Thymus (tissue), 11 donors: ENCODE results near the gene MRGPRD. TPM values are rescaled to one million over a fixed set of nuclear protein-coding genes. Genes with fewer than 3 reads are reported as not detected.

Source experiments
- DNase-seq, 9 donors: peaks; one replicate each; pipeline ENCODE4 v3.0.0-alpha.2; 2013; ENCODE audit warnings: low spot score in 9 of 9, low read depth in 6 of 9, missing footprints in 1 of 9
- H3K27ac ChIP-seq, 2 donors: one replicate each; pipeline ENCODE4 v1.5.1; 2013; ENCODE audit warnings: control low read depth in 1 of 2, low read depth in 1 of 2, low read length in 1 of 2, mild to moderate bottlenecking in 1 of 2, moderate library complexity in 1 of 2
- H3K27me3 ChIP-seq, 2 donors: one replicate each; pipeline ENCODE4 v1.5.1; 2013; ENCODE audit warnings: low read length in 1 of 2; ENCODE audit not compliant: control insufficient read depth in 2 of 2, insufficient read depth in 1 of 2
- H3K36me3 ChIP-seq, 2 donors: one replicate each; pipeline ENCODE4 v1.5.1; 2013; ENCODE audit warnings: low read length in 1 of 2, mild to moderate bottlenecking in 1 of 2, moderate library complexity in 1 of 2; ENCODE audit not compliant: control insufficient read depth in 2 of 2, insufficient read depth in 2 of 2
- H3K4me1 ChIP-seq, 2 donors: one replicate each; pipeline ENCODE4 v1.5.1; 2013; ENCODE audit warnings: low read length in 2 of 2; ENCODE audit not compliant: control insufficient read depth in 2 of 2, insufficient read depth in 2 of 2
- H3K4me3 ChIP-seq, 2 donors: one replicate each; pipeline ENCODE4 v1.5.1; 2013; ENCODE audit warnings: low read length in 2 of 2, control low read depth in 1 of 2, mild to moderate bottlenecking in 1 of 2
- H3K9me3 ChIP-seq, 2 donors: one replicate each; pipeline ENCODE4 v1.5.1; 2013; ENCODE audit warnings: low read length in 1 of 2, mild to moderate bottlenecking in 1 of 2; ENCODE audit not compliant: control insufficient read depth in 2 of 2, insufficient read depth in 1 of 2
- WGBS: extraction: QIAGEN DNeasy Blood & Tissue Kit; methylation state at CpG from one replicate; pipeline ENCODE4 v1.1.7; 2013; 5-methylcytosine and 5-hydroxymethylcytosine counted together
- polyA plus RNA-seq: library from polyadenylated mRNA; stranded (reverse); fragments of 200-250 nt; gene quantifications from one replicate; pipeline ENCODE4 v1.2.3, GENCODE V29; 2013
- total RNA-seq: library from RNA; stranded (reverse); fragments of 120-200 nt; gene quantifications from one replicate; pipeline ENCODE4 v1.2.4, GENCODE V29; 2013
- donor health status: healthy.

MRGPRD gene
- total and polyA plus RNA-seq, 2 donors = 0.05 TPM; not detected in 1

GRCh38 chr11:68933605-68934320 is 47.0 kb downstream of the MRGPRD start:
- Histone ChIP-seq H3K9me3 (no peaks in the 10 kb centered on the region), H3K27me3 (no peaks in the 10 kb centered on the region), H3K4me1 (no peaks in the 10 kb centered on the region), H3K36me3 (peaks cover 69 to 75% of the 10 kb centered on the region in 2 donors), H3K4me3 (no peak overlapping the region), H3K27ac (no peak overlapping the region)
- no peak for DNase-seq
- 98% methylated on average over 17 of the region's 17 CpGs for WGBS

- 98% methylated on average over 24 of the region's 24 CpGs for WGBS
- H3K4me3 ChIP-seq = no peak overlapping the region
- H3K27ac ChIP-seq = no peak overlapping the region
- no peak for DNase-seq
- no peaks in the 10 kb centered on the region for H3K4me1 ChIP-seq
- H3K36me3 ChIP-seq = peaks cover 69% of the 10 kb centered on the region in 2 donors
- H3K27me3 ChIP-seq = no peaks in the 10 kb centered on the region
- no peaks in the 10 kb centered on the region for H3K9me3 ChIP-seq
Measured at GRCh38 chr11:68932933-68933577, 47.7 kb downstream of the MRGPRD start.

GRCh38 chr11:68932358-68932757 is 48.4 kb downstream of the MRGPRD start:
- H3K27me3 ChIP-seq = no peaks in the 10 kb centered on the region
- H3K36me3 ChIP-seq = peaks cover 67 to 68% of the 10 kb centered on the region in 2 donors
- 98% methylated on average over 7 of the region's 7 CpGs for WGBS
- no peaks in the 10 kb centered on the region for H3K9me3 ChIP-seq
- no peaks in the 10 kb centered on the region for H3K4me1 ChIP-seq
- DNase-seq = no peak
- H3K4me3 ChIP-seq = no peak overlapping the region
- H3K27ac ChIP-seq = no peak overlapping the region

GRCh38 chr11:68931911-68932310 is 48.9 kb downstream of the MRGPRD start:
- WGBS = 95% methylated on average over 17 of the region's 17 CpGs
- H3K27me3 ChIP-seq = no peaks in the 10 kb centered on the region
- no peaks in the 10 kb centered on the region for H3K9me3 ChIP-seq
- no peak overlapping the region for H3K27ac ChIP-seq
- no peak overlapping the region for H3K4me3 ChIP-seq
- no peak for DNase-seq
- H3K4me1 ChIP-seq = no peaks in the 10 kb centered on the region
- peaks cover 66 to 68% of the 10 kb centered on the region in 2 donors for H3K36me3 ChIP-seq

GRCh38 chr11:68930991-68931855 is 49.6 kb downstream of the MRGPRD start:
- no peak overlapping the region for H3K4me3 ChIP-seq
- peaks cover 63 to 65% of the 10 kb centered on the region in 2 donors for H3K36me3 ChIP-seq
- 96% methylated on average over 21 of the region's 21 CpGs for WGBS
- no peaks in the 10 kb centered on the region for H3K4me1 ChIP-seq
- no peak overlapping the region for H3K27ac ChIP-seq
- H3K27me3 ChIP-seq = no peaks in the 10 kb centered on the region
- H3K9me3 ChIP-seq = peaks cover 0 to 6% of the 10 kb centered on the region in 2 donors
- DNase-seq = no peak

Other genes starting within 250 kb of the MRGPRD start
- 2.0 TPM for gene TESMIN, start 229.5 kb downstream of the MRGPRD start, total RNA-seq
- 4.6 TPM for gene TESMIN, start 229.5 kb downstream of the MRGPRD start, polyA plus RNA-seq
- 7.1 TPM for gene CPT1A, start 139.1 kb downstream of the MRGPRD start, total RNA-seq
- 19.0 TPM for gene CPT1A, start 139.1 kb downstream of the MRGPRD start, polyA plus RNA-seq
- gene MRPL21, start 77.2 kb downstream of the MRGPRD start, total RNA-seq = 101 TPM
- gene MRPL21, start 77.2 kb downstream of the MRGPRD start, polyA plus RNA-seq = 91.9 TPM
- gene IGHMBP2, start 77.1 kb downstream of the MRGPRD start, total RNA-seq = 5.2 TPM
- 19.0 TPM for gene IGHMBP2, start 77.1 kb downstream of the MRGPRD start, polyA plus RNA-seq
- gene MRGPRF, start 32.3 kb upstream of the MRGPRD start, total RNA-seq = 0.57 TPM
- 4.7 TPM for gene MRGPRF, start 32.3 kb upstream of the MRGPRD start, polyA plus RNA-seq
- 5.3 TPM for gene TPCN2, start 67.9 kb upstream of the MRGPRD start, total RNA-seq
- 9.8 TPM for gene TPCN2, start 67.9 kb upstream of the MRGPRD start, polyA plus RNA-seq
- 0.24 TPM for gene SMIM38, start 174.9 kb upstream of the MRGPRD start, total RNA-seq
- 0.09 TPM for gene SMIM38, start 174.9 kb upstream of the MRGPRD start, polyA plus RNA-seq